Measurements from ENCODE around the gene RNU4-1. TPM values are rescaled to one million over a fixed set of nuclear protein-coding genes. Genes with fewer than 3 reads are reported as not detected.

RNU4-1 gene
- total RNA-seq, 2 experiments from 2014 or later, result under 0.01 to 3,289 TPM

- CTCF ChIA-PET (ENCODE audit: unreplicated experiment), result no interaction called here
- Histone ChIP-seq H3K4me2 (ENCODE audit: low read length) (no peak overlapping the region), H3K9me2 (ENCODE audit: insufficient read depth, low read length) (no peaks in the 10 kb centered on the region), H2AFZ (ENCODE audit: low read length) (no peak overlapping the region), H3K79me2 (ENCODE audit: insufficient read depth, low read depth, low read length) (no peaks in the 10 kb centered on the region), H3K36me3 (ENCODE audit: insufficient read depth, low read length) (no peaks in the 10 kb centered on the region), H3K4me1 (ENCODE audit: insufficient read depth, low read length, poor library complexity, severe bottlenecking) (peaks cover 6% of the 10 kb centered on the region), H3K4me3 (ENCODE audit: low read depth, low read length, poor library complexity, severe bottlenecking) (no peak overlapping the region), H3K27ac (ENCODE audit: low read depth, low read length, poor library complexity, severe bottlenecking) (no peak overlapping the region), H3K9me3 (ENCODE audit: low read length) (no peaks in the 10 kb centered on the region), H4K20me1 (ENCODE audit: insufficient read depth, low read length) (no peaks in the 10 kb centered on the region)
- POLR2A ChIA-PET, result interaction anchor here (1.1 to 1.4 kb wide), 3 partner anchors 15 to 33 kb away, joined by 3 to 5 read pairs (median 4); no protein-coding TSS in a partner anchor
- no peak for DNase-seq (ENCODE audit: low spot score)
- intact Hi-C loops (cut with micrococcal nuclease; ENCODE audit: unreplicated experiment), result loop anchor here (10.0 kb wide), 1 partner anchor 176 kb away; no protein-coding TSS in a partner anchor
- no peak for TF ChIP-seq EZH2phosphoT487 (IDR thresholded peaks at IDR 0.05; ENCODE audit: borderline replicate concordance, low read depth, low read length)
- TF ChIP-seq, protein P1, sequence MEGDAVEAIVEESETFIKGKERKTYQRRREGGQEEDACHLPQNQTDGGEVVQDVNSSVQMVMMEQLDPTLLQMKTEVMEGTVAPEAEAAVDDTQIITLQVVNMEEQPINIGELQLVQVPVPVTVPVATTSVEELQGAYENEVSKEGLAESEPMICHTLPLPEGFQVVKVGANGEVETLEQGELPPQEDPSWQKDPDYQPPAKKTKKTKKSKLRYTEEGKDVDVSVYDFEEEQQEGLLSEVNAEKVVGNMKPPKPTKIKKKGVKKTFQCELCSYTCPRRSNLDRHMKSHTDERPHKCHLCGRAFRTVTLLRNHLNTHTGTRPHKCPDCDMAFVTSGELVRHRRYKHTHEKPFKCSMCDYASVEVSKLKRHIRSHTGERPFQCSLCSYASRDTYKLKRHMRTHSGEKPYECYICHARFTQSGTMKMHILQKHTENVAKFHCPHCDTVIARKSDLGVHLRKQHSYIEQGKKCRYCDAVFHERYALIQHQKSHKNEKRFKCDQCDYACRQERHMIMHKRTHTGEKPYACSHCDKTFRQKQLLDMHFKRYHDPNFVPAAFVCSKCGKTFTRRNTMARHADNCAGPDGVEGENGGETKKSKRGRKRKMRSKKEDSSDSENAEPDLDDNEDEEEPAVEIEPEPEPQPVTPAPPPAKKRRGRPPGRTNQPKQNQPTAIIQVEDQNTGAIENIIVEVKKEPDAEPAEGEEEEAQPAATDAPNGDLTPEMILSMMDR (conservative IDR thresholded peaks at IDR 0.05; ENCODE audit: low read length), result no peak
- BruUV-seq (replicated peaks), result no TSS peak
Measured at GRCh38 chr12:120260607-120261006, 32.4 kb downstream of the RNU4-1 start.

DNA sequence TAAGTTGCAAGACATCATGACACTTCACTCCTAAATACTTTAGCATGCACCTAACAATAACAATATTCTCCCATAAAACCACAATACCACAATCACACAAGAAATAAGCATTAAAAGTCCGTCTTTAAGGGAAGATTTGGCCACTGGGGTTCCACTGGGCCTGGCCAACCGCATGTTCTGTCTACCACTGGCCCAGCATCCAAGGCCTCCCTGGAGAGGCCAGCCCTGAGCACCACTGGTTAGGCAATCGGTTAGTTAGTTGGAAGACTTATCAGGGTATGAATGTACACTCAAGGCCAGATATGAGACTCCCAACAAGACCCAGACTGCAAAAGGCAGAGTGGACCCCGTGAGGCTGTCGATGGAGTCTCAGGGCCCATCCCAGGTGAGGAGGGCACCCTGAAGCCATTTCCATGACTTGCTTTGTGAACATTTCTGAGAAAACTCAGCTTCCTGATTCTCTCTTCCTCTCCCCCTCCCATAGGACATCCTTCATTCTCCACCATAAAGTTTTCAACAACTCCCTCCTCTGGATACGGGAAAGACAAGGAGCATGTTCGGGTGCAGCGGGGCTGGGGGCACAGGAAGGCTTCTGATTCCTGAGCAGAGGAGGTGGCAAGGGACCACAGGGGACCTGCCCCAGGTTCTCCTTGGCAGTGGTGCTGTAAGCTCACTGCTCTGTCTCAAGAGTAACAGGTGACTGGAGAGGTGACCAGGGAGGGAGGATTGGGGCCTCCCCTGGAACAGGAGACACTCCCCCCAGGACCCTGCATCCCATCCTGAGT is 33.4 kb downstream of the RNU4-1 start:
- H3K9me3 ChIP-seq (ENCODE audit: low read length), result no peaks in the 10 kb centered on the region
- CTCF ChIA-PET (ENCODE audit: unreplicated experiment), result no interaction called here
- no peaks in the 10 kb centered on the region for H4K20me1 ChIP-seq (ENCODE audit: insufficient read depth, low read length)
- no peaks in the 10 kb centered on the region for H3K9me2 ChIP-seq (ENCODE audit: insufficient read depth, low read length)
- intact Hi-C loops (cut with micrococcal nuclease; ENCODE audit: unreplicated experiment), result loop anchor here (10.0 kb wide), 1 partner anchor 175 kb away; no protein-coding TSS in a partner anchor
- H3K79me2 ChIP-seq (ENCODE audit: insufficient read depth, low read depth, low read length), result no peaks in the 10 kb centered on the region
- no TSS peak for BruUV-seq (replicated peaks)
- H3K4me2 ChIP-seq (ENCODE audit: low read length), result no peak overlapping the region
- TF ChIP-seq, protein P1 (conservative IDR thresholded peaks at IDR 0.05; ENCODE audit: low read length), result no peak
- no peak overlapping the region for H3K4me3 ChIP-seq (ENCODE audit: low read depth, low read length, poor library complexity, severe bottlenecking)
- no peak for DNase-seq (ENCODE audit: low spot score)
- no peak overlapping the region for H3K27ac ChIP-seq (ENCODE audit: low read depth, low read length, poor library complexity, severe bottlenecking)
- no peaks in the 10 kb centered on the region for H3K36me3 ChIP-seq (ENCODE audit: insufficient read depth, low read length)
- POLR2A ChIA-PET, result interaction anchor here (0.7 to 1.2 kb wide), 3 partner anchors 8 to 23 kb away, joined by 3 to 4 read pairs (median 3); no protein-coding TSS in a partner anchor
- H3K4me1 ChIP-seq (ENCODE audit: insufficient read depth, low read length, poor library complexity, severe bottlenecking), result peaks cover 1% of the 10 kb centered on the region
- no peak overlapping the region for H2AFZ ChIP-seq (ENCODE audit: low read length)

GRCh38 chr12:120258323-120258896 is 34.6 kb downstream of the RNU4-1 start:
- Histone ChIP-seq H3K4me2 (ENCODE audit: low read length) (no peak overlapping the region), H3K4me1 (ENCODE audit: insufficient read depth, low read length, poor library complexity, severe bottlenecking) (no peaks in the 10 kb centered on the region), H3K36me3 (ENCODE audit: insufficient read depth, low read length) (no peaks in the 10 kb centered on the region), H3K79me2 (ENCODE audit: insufficient read depth, low read depth, low read length) (no peaks in the 10 kb centered on the region), H3K27ac (ENCODE audit: low read depth, low read length, poor library complexity, severe bottlenecking) (no peak overlapping the region), H3K4me3 (ENCODE audit: low read depth, low read length, poor library complexity, severe bottlenecking) (no peak overlapping the region), H2AFZ (ENCODE audit: low read length) (no peak overlapping the region), H3K9me3 (ENCODE audit: low read length) (no peaks in the 10 kb centered on the region), H3K9me2 (ENCODE audit: insufficient read depth, low read length) (no peaks in the 10 kb centered on the region), H4K20me1 (ENCODE audit: insufficient read depth, low read length) (no peaks in the 10 kb centered on the region)
- CTCF ChIA-PET (ENCODE audit: unreplicated experiment), result no interaction called here
- intact Hi-C loops (cut with micrococcal nuclease; ENCODE audit: unreplicated experiment), result no loop called here
- no peak for DNase-seq (ENCODE audit: low spot score)
- TF ChIP-seq EZH2phosphoT487 (IDR thresholded peaks at IDR 0.05; ENCODE audit: borderline replicate concordance, low read depth, low read length), result no peak
- TF ChIP-seq, protein P1 (conservative IDR thresholded peaks at IDR 0.05; ENCODE audit: low read length), result no peak
- POLR2A ChIA-PET, result no interaction called here
- no TSS peak for BruUV-seq (replicated peaks)

Measured in OCI-LY7 (cell line).